Kidney (tissue), 14 donors: ENCODE measurements around the gene UNC13D. TPM values are rescaled to one million over a fixed set of nuclear protein-coding genes. Genes with fewer than 3 reads are reported as not detected.

Experiments used
- DNase-seq, 5 donors: peaks; one replicate each; pipeline ENCODE4 v3.0.0-alpha.2; 2013 to 2020
- FAIRE-seq: peaks from 2 replicates; lab custom pipeline; 2012; peaks lifted over from hg19 to GRCh38; lab: Jason Lieb, UNC
- H3K27ac ChIP-seq, 2 donors: one replicate each; pipeline ENCODE4 v1.7.0; 2013; ENCODE audit warnings: low read depth in 2 of 2, low read length in 2 of 2, inconsistent platforms in 1 of 2
- H3K27me3 ChIP-seq: one replicate; pipeline ENCODE4 v1.7.1; 2013; ENCODE audit warnings: low read length, inconsistent platforms; ENCODE audit not compliant: control insufficient read depth, insufficient read depth
- H3K36me3 ChIP-seq, 3 donors: one replicate each; pipeline versions ENCODE4 v1.7.0 to v1.7.1; 2013; ENCODE audit warnings: low read length in 3 of 3, control low read depth in 1 of 3, inconsistent platforms in 1 of 3; ENCODE audit not compliant: insufficient read depth in 3 of 3, control insufficient read depth in 2 of 3
- H3K4me1 ChIP-seq, 3 donors: one replicate each; pipeline versions ENCODE4 v1.7.0 to v1.7.1; 2013; ENCODE audit warnings: low read length in 3 of 3, inconsistent platforms in 1 of 3, low read depth in 1 of 3; ENCODE audit not compliant: control insufficient read depth in 2 of 3, insufficient read depth in 2 of 3
- H3K4me3 ChIP-seq, 3 donors: one replicate each; pipeline versions ENCODE4 v1.7.0 to v1.8.1; 2013; ENCODE audit warnings: low read length in 3 of 3, control low read depth in 1 of 3, inconsistent platforms in 1 of 3
- H3K9ac ChIP-seq, 3 donors: one replicate each; pipeline versions ENCODE4 v1.7.0 to v1.7.1; 2013; ENCODE audit warnings: low read length in 3 of 3, control low read depth in 1 of 3, inconsistent platforms in 1 of 3
- H3K9me3 ChIP-seq, 3 donors: one replicate each; pipeline versions ENCODE4 v1.7.0 to v1.7.1; 2013; ENCODE audit warnings: low read length in 3 of 3, control low read depth in 1 of 3, inconsistent platforms in 1 of 3; ENCODE audit not compliant: control insufficient read depth in 2 of 3, insufficient read depth in 1 of 3
- CTCF ChIP-seq: IDR thresholded peaks from 3 replicates; pipeline ENCODE4 v1.5.1; 2012; ENCODE audit warnings: mild to moderate bottlenecking, moderate library complexity, borderline replicate concordance; ENCODE audit not compliant: insufficient read depth; ENCODE audit errors: extremely low read depth
- intact Hi-C: fragments of 100-400 bp; cut with DNase I; formaldehyde crosslinking; loops from one replicate; pipeline ENCODE4 v1.11.1; 2022
- polyA plus RNA-seq: library from polyadenylated mRNA; stranded (reverse); fragments of 350-450 nt; fragmentation: Illumina TruSeq; extraction: RNeasy Lipid Tissue Mini Kit (QIAGEN cat#74804); gene quantifications from one replicate; pipeline ENCODE4 v1.2.3, GENCODE V29; 2014; ENCODE audit warnings: low read depth, low replicate concordance; ENCODE audit not compliant: insufficient read depth
- total RNA-seq: library from RNA; stranded (reverse); fragmentation: NEBNext Ultra II Directional; extraction: Animal tissue kit (Norgen Biotek cat#: 25700); gene quantifications from one replicate; pipeline ENCODE4 v1.2.1, GENCODE V29; 2021
- donor health status: control.
- donor health status: control.
- donor health status: control.
- donor health status: control.
- donor health status: control.
- donor health status: DM: yes; HTN: yes; CAD: no.
- donor health status: Normal renal cell carcinoma (clear cell type).

Gene UNC13D
- total and polyA plus RNA-seq, 2 donors from 2014 or later: 3.8 to 26.1 TPM

DNA sequence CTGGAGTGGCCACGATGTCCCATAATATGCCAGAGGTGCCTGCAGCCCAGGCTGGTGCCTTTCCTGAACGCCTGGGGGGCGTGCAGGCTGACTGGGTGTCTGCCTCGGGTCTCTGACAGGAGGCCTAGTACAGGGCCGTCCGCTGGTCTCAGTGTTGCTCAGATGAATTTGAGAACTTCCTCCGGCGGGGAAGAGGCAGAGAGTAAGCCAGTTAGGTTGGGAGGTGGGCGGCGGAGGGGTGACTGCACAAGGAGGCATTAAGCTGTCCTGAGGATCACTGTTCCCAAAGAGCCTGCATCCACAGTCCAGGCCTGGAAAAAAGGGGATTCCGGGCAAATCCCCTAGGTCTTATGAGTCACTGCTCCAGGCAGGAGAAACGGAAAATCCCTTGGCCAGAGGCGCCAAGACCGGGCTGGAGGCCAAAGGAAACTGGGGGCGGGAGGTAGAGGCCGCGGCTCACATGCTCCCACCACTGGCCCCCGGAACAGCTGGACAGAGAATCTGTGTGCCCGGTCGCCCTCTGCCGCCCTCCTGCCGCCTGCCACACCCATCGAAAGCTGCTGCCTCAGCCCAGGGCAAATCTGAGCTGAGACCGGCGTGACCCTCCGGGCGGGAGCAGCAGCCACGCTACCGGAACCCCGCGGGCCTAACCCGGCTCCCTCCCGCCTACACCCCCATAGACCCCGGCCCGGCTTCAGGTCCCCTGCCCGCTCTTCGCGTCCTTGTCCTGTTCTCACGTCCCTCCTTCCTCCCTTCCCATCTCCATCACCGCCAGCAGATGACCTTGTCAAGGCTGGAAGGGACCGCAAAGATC is 32.9 kb upstream of the UNC13D start:
- peaks cover 0 to 36% (median 27%) of the 10 kb centered on the region in 3 donors for H3K4me1 ChIP-seq
- intact Hi-C loops: no loop called here
- DNase-seq (peak; percentile 47 to 97 (median 78)), FAIRE-seq (no peak)
- H3K4me3 ChIP-seq: peak overlapping the region; percentile 16 to 72 (median 66)
- peak overlapping the region; percentile 95 to 96 for H3K27ac ChIP-seq
- peak; percentile 25 for TF ChIP-seq CTCF
- peak overlapping the region in 2 of 3 donors; percentile 74 to 83 for H3K9ac ChIP-seq
- H3K9me3 ChIP-seq: no peaks in the 10 kb centered on the region
- no peaks in the 10 kb centered on the region for H3K27me3 ChIP-seq
- H3K36me3 ChIP-seq: peaks cover 0 to 7% (median 0%) of the 10 kb centered on the region in 3 donors

DNA sequence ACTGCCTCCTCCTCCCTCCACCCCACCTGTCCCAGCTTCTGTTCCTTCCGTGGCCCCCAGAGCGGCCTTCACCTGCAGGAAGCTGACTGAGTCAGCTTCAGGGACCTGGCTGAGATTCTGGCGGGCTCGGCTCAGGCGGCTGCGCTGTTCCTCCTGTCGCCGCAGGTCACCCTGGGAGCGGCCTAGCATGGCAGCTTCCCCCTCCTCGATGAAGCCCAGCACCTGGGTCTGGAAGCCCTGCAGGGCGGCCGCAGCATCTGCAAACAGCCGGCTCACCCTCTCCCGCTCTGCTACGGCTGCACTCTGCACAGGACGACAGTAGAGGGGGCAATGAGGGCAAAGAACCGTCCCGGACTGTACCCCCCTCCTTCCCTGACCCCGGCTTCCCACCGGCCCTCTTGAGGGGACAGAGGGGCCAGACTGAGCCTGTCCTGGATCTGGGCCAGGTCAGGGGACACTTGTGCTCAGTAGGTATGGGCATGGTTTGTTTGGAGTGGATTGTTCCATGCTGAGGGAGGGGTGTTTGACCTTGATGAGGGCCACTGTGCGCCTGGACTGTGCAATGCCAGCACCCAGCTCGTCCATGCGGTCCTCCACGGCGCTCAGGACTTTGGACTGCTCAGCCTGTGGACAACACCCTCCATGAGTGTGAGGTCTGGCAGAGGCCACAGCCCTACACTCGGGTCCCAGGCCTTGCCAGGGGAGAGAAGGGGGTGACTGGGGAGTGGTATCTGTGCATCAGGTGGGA is 32.2 kb upstream of the UNC13D start:
- H3K27ac ChIP-seq: peak overlapping the region; percentile 95 to 96
- peaks cover 0 to 36% (median 27%) of the 10 kb centered on the region in 3 donors for H3K4me1 ChIP-seq
- H3K4me3 ChIP-seq: peak overlapping the region in 2 of 3 donors; percentile 66 to 72
- DNase-seq (peak in 4 of 5 donors; percentile 45 to 78 (median 60)), FAIRE-seq (no peak)
- H3K27me3 ChIP-seq: no peaks in the 10 kb centered on the region
- H3K9ac ChIP-seq: peak overlapping the region in 2 of 3 donors; percentile 56 to 83
- intact Hi-C loops: no loop called here
- no peaks in the 10 kb centered on the region for H3K9me3 ChIP-seq
- H3K36me3 ChIP-seq: peaks cover 0 to 7% (median 0%) of the 10 kb centered on the region in 3 donors
- no peak for TF ChIP-seq CTCF

- Histone ChIP-seq H3K9ac (peak overlapping the region in 1 of 3 donors; percentile 41), H3K4me3 (peak overlapping the region in 1 of 3 donors; percentile 66), H3K4me1 (peaks cover 0 to 36% (median 27%) of the 10 kb centered on the region in 3 donors), H3K9me3 (no peaks in the 10 kb centered on the region), H3K36me3 (peaks cover 0 to 7% (median 0%) of the 10 kb centered on the region in 3 donors), H3K27me3 (no peaks in the 10 kb centered on the region), H3K27ac (peak overlapping the region; percentile 95 to 96)
- TF ChIP-seq CTCF: no peak
- intact Hi-C loops: no loop called here
- DNase-seq (peak in 1 of 5 donors; percentile 97), FAIRE-seq (no peak)
Measured at GRCh38 chr17:75875940-75876189, 31.7 kb upstream of the UNC13D start.
